Sigmoid colon (tissue), 7 donors: ENCODE results near the gene PLD3. TPM values are rescaled to one million over a fixed set of nuclear protein-coding genes. Genes with fewer than 3 reads are reported as not detected.

Source experiments
- DNase-seq: peaks from one replicate; pipeline ENCODE4 v3.0.0-alpha.2; 2019
- H3K27ac ChIP-seq, 4 donors: fragments of 200-600 bp; sonication (generic); one replicate each; pipeline ENCODE4 v1.5.1; 2016 to 2019; ENCODE audit warnings: mild to moderate bottlenecking in 1 of 4
- H3K27me3 ChIP-seq, 3 donors: fragments of 200-600 bp; sonication (generic); one replicate each; pipeline ENCODE4 v1.5.1; 2019; ENCODE audit warnings: mild to moderate bottlenecking in 1 of 3
- H3K36me3 ChIP-seq, 4 donors: fragments of 200-600 bp; sonication (generic); one replicate each; pipeline ENCODE4 v1.5.1; 2016 to 2019
- H3K4me1 ChIP-seq, 4 donors: fragments of 200-600 bp; sonication (generic); one replicate each; pipeline ENCODE4 v1.5.1; 2017 to 2019
- H3K4me3 ChIP-seq, 4 donors: fragments of 200-600 bp; sonication (generic); one replicate each; pipeline ENCODE4 v1.5.1; 2017 to 2019; ENCODE audit warnings: mild to moderate bottlenecking in 2 of 4, moderate library complexity in 1 of 4
- H3K9me3 ChIP-seq, 4 donors: fragments of 200-600 bp in 3 of 4; sonication (generic) in 3 of 4; one replicate each; pipeline versions ENCODE4 v1.5.1 to v1.6.1; 2013 to 2019
- EP300 ChIP-seq, 4 donors: sonication (generic); formaldehyde crosslinking; IDR thresholded peaks; one replicate each; pipeline ENCODE4 v1.6.1; 2017; ENCODE audit warnings: antibody characterized with exemption in 4 of 4
- POLR2A ChIP-seq, 2 donors: fragments of 450-650 bp; IDR thresholded peaks; one replicate each; pipeline ENCODE4 v1.6.1; 2016; ENCODE audit warnings: antibody characterized with exemption in 2 of 2, mild to moderate bottlenecking in 2 of 2, moderate library complexity in 2 of 2
- POLR2AphosphoS5 ChIP-seq, 4 donors: sonication (generic); formaldehyde crosslinking; IDR thresholded peaks; one replicate each; pipeline ENCODE4 v1.6.1; 2017; ENCODE audit warnings: antibody characterized with exemption in 4 of 4
- WGBS, 2 donors: extraction: QIAGEN DNeasy Blood & Tissue Kit; methylation state at CpG; one replicate each; pipeline ENCODE4 v1.1.7; 2013; 5-methylcytosine and 5-hydroxymethylcytosine counted together
- intact Hi-C: fragments of 100-400 bp; cut with DNase I; formaldehyde crosslinking; loops from one replicate; pipeline ENCODE4 v1.15.1; 2023
- polyA plus RNA-seq, 3 donors: library from polyadenylated mRNA; stranded (reverse); fragments of 200-250 nt; gene quantifications; one replicate each; pipeline ENCODE4 v1.2.3, GENCODE V29; 2013
- total RNA-seq, 4 donors: library from RNA; depleted of rRNA; stranded (reverse); fragments of >200 nt; gene quantifications; one replicate each; pipeline ENCODE4 v1.1.0, GENCODE V29; 2016
- TF ChIP-seq, protein P1 (sequence below), 4 experiments: fragments of 450-650 bp in 3 of 4; fragments of 200-600 bp in 1 of 4; IDR thresholded peaks; one replicate each; pipeline ENCODE4 v1.5.1; 2016 to 2019; ENCODE audit warnings: antibody characterized with exemption in 4 of 4, mild to moderate bottlenecking in 3 of 4, moderate library complexity in 2 of 4
- donor health status: healthy with polysubstance abuse.
- donor health status: Bipolar disorder and iron deficiency.
- donor health status: healthy.

The PLD3 gene
- total and polyA plus RNA-seq, 7 donors: 48.0 to 270 (median 164) TPM

DNA sequence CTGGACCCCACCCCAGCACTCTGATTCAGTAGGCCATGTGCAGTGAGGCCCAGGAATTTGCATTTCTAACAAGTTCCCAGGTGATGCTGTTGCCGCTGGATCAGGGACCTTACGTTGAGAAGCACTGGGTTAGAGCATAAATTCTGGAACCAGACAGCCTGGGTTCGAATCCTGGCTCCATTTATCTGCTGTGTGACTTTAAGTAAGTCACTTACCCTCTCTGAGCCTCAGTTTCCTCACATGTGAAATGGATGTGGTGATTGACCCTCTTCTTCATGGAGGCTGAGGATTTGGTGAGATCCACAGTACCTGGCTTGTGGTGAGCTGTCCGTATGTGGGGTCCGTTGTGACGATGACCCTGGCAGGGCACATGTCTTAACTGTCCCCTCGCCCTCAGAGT is 25.6 kb downstream of the PLD3 start:
- DNase-seq: no peak
- no peak overlapping the region for H3K4me3 ChIP-seq
- peaks cover 13 to 93% (median 41%) of the 10 kb centered on the region in 4 donors for H3K36me3 ChIP-seq
- intact Hi-C loops: no loop called here
- H3K27ac ChIP-seq: no peak overlapping the region
- WGBS, 2 donors: 96 to 97% methylated on average over 7 of the region's 7 CpGs
- no peaks in the 10 kb centered on the region for H3K9me3 ChIP-seq
- no peaks in the 10 kb centered on the region for H3K4me1 ChIP-seq
- no peaks in the 10 kb centered on the region for H3K27me3 ChIP-seq
- TF ChIP-seq POLR2AphosphoS5 (IDR thresholded peaks at IDR 0.05): no peak
- no peak for TF ChIP-seq POLR2A (IDR thresholded peaks at IDR 0.05)
- TF ChIP-seq, protein P1, sequence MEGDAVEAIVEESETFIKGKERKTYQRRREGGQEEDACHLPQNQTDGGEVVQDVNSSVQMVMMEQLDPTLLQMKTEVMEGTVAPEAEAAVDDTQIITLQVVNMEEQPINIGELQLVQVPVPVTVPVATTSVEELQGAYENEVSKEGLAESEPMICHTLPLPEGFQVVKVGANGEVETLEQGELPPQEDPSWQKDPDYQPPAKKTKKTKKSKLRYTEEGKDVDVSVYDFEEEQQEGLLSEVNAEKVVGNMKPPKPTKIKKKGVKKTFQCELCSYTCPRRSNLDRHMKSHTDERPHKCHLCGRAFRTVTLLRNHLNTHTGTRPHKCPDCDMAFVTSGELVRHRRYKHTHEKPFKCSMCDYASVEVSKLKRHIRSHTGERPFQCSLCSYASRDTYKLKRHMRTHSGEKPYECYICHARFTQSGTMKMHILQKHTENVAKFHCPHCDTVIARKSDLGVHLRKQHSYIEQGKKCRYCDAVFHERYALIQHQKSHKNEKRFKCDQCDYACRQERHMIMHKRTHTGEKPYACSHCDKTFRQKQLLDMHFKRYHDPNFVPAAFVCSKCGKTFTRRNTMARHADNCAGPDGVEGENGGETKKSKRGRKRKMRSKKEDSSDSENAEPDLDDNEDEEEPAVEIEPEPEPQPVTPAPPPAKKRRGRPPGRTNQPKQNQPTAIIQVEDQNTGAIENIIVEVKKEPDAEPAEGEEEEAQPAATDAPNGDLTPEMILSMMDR (IDR thresholded peaks at IDR 0.05): no peak
- TF ChIP-seq EP300 (IDR thresholded peaks at IDR 0.05): no peak

DNA sequence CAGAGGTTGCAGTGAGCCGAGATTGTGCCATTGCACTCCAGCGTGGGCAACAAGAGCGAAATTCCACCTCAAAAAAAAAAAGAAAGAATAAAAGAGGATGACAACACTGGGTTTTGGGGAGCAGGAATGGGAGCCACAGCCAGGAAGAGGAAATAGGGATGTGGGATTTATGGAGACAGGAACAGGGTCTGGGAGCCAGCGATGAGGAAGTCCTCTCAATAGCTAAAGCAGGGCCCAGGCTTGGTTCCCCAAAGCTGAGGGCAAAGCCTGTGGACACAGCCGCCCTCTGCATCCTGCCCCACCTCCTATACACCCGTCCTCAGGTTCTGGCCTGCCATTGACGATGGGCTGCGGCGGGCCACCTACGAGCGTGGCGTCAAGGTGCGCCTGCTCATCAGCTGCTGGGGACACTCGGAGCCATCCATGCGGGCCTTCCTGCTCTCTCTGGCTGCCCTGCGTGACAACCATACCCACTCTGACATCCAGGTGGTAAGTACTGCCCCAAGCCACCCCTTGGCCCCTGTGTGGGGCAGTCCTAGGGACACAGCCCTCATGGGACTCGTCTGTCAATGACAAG is 27.9 kb downstream of the PLD3 start:
- no peak for DNase-seq
- H3K27me3 ChIP-seq: no peaks in the 10 kb centered on the region
- intact Hi-C loops: no loop called here
- H3K4me1 ChIP-seq: no peaks in the 10 kb centered on the region
- no peak overlapping the region for H3K4me3 ChIP-seq
- peaks cover 9 to 84% (median 36%) of the 10 kb centered on the region in 4 donors for H3K36me3 ChIP-seq
- H3K9me3 ChIP-seq: no peaks in the 10 kb centered on the region
- WGBS, 2 donors: 95% methylated on average over 17 of the region's 17 CpGs
- TF ChIP-seq POLR2A (IDR thresholded peaks at IDR 0.05): no peak
- no peak overlapping the region for H3K27ac ChIP-seq

DNA sequence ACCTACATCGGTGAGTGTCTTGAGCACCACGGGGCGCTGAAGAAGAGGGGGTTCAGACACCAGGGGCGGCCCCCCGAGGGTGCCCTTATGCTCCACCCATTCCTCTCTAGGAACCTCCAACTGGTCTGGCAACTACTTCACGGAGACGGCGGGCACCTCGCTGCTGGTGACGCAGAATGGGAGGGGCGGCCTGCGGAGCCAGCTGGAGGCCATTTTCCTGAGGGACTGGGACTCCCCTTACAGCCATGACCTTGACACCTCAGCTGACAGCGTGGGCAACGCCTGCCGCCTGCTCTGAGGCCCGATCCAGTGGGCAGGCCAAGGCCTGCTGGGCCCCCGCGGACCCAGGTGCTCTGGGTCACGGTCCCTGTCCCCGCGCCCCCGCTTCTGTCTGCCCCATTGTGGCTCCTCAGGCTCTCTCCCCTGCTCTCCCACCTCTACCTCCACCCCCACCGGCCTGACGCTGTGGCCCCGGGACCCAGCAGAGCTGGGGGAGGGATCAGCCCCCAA is 29.4 kb downstream of the PLD3 start:
- Histone ChIP-seq H3K36me3 (peaks cover 0 to 68% (median 29%) of the 10 kb centered on the region in 4 donors), H3K27me3 (no peaks in the 10 kb centered on the region), H3K4me3 (no peak overlapping the region), H3K27ac (no peak overlapping the region), H3K4me1 (no peaks in the 10 kb centered on the region), H3K9me3 (no peaks in the 10 kb centered on the region)
- 94% methylated on average over 25 of the region's 25 CpGs for WGBS, 2 donors
- intact Hi-C loops: no loop called here
- DNase-seq: no peak
- no peak for TF ChIP-seq POLR2A (IDR thresholded peaks at IDR 0.05)
- TF ChIP-seq POLR2AphosphoS5 (IDR thresholded peaks at IDR 0.05): no peak
- no peak for TF ChIP-seq EP300 (IDR thresholded peaks at IDR 0.05)
- TF ChIP-seq, protein P1 (IDR thresholded peaks at IDR 0.05): no peak

DNA sequence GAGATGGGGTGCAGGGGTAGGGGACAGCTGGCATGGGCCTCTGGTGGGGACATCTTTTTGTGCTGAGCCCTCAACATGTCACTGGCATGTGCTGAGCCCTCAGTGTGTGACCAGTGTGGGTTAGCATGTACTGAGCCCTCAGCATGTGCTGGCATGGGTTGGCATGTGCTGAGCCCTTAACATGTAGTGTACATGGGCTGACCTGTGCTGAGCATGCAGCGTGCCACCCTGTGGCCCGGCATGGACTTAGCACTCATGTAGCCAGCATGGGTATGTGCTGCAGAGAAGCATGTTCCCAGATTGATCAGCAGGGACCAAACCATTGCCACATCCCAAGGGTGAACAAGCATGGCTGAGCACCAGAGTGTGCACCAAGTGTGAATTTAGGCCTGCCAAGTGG is 30.0 kb downstream of the PLD3 start:
- intact Hi-C loops: no loop called here
- H3K9me3 ChIP-seq: no peaks in the 10 kb centered on the region
- WGBS, 2 donors: 88 to 89% methylated on average over 2 of the region's 2 CpGs

DNA sequence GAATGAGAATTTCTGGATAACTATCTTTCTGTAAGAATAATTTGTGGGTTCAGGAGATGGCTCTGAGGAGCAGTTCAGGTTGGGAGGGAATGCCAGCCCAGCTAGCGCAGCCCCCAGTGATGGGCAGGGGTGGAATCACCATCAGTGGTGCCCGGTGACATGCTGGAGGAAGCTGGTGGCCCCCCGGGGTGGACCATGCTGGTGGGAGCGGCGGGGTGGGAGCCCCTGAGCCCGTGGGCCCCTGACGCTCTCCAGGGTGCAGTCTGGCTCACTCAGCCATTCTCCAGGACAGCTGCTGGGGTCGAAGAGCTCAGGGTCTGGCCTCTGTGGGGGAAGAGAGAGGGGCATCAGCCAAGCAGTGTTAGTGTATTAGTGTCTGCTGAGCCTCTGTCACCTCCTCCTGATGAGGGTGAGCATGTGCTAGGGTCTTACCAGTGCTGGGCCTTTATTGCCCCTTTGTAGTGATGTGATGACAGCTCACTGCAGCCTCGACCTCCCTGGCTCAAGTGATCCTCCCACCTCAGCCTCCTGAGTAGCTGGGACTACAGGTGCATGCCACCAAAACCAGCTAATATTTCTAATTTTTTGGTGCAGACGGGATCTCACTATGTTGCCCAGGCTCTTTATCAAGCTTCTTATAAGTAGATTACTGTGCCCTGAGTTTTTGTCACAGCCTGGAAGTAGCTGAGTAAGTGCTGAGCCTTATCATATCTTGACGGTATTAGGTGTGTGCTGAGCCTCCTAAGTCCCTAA is 31.1 kb downstream of the PLD3 start:
- Histone ChIP-seq H3K9me3 (no peaks in the 10 kb centered on the region), H3K27me3 (no peaks in the 10 kb centered on the region), H3K36me3 (peaks cover 0 to 51% (median 21%) of the 10 kb centered on the region in 4 donors), H3K4me3 (no peak overlapping the region), H3K4me1 (no peaks in the 10 kb centered on the region), H3K27ac (no peak overlapping the region)
- WGBS, 2 donors: 86 to 91% methylated on average over 11 of the region's 11 CpGs
- intact Hi-C loops: no loop called here
- no peak for TF ChIP-seq POLR2AphosphoS5 (IDR thresholded peaks at IDR 0.05)
- TF ChIP-seq, protein P1 (IDR thresholded peaks at IDR 0.05): no peak
- DNase-seq: no peak

More for the DNA sequence above, 30.0 kb downstream of the PLD3 start:
- H3K27ac ChIP-seq: no peak overlapping the region
- H3K27me3 ChIP-seq: no peaks in the 10 kb centered on the region
- no peak for TF ChIP-seq POLR2AphosphoS5 (IDR thresholded peaks at IDR 0.05)
- TF ChIP-seq EP300 (IDR thresholded peaks at IDR 0.05): no peak
- no peak for TF ChIP-seq POLR2A (IDR thresholded peaks at IDR 0.05)
- TF ChIP-seq, protein P1 (IDR thresholded peaks at IDR 0.05): no peak
- no peak for DNase-seq
- H3K4me3 ChIP-seq: no peak overlapping the region
- H3K4me1 ChIP-seq: no peaks in the 10 kb centered on the region
- peaks cover 0 to 62% (median 28%) of the 10 kb centered on the region in 4 donors for H3K36me3 ChIP-seq
